ENCODE data around the gene SLC16A3.

SLC16A3 gene

GRCh38 chr17:82287013-82287867 lies 58.4 kb downstream of the SLC16A3 start:
- no peak for DNase-seq (ENCODE audit: low read depth)

GRCh38 chr17:82287868-82288801 lies 59.3 kb downstream of the SLC16A3 start:
- DNase-seq (ENCODE audit: low read depth), result no peak

Data from GM04504 (cell line).